Thymus (tissue), 11 donors: ENCODE results near the gene DHX15. TPM values are rescaled to one million over a fixed set of nuclear protein-coding genes. Genes with fewer than 3 reads are reported as not detected.
"Not testable (repeated sequence)": the region's sequence is repeated elsewhere in the genome, so short reads cannot be mapped to it uniquely, and the experiment has no call there.

ENCODE experiments used
- DNase-seq, 9 donors: peaks; one replicate each; pipeline ENCODE4 v3.0.0-alpha.2; 2013; ENCODE audit warnings: low spot score in 9 of 9, low read depth in 6 of 9, missing footprints in 1 of 9
- H3K27ac ChIP-seq, 2 donors: one replicate each; pipeline ENCODE4 v1.5.1; 2013; ENCODE audit warnings: control low read depth in 1 of 2, low read depth in 1 of 2, low read length in 1 of 2, mild to moderate bottlenecking in 1 of 2, moderate library complexity in 1 of 2
- H3K27me3 ChIP-seq, 2 donors: one replicate each; pipeline ENCODE4 v1.5.1; 2013; ENCODE audit warnings: low read length in 1 of 2; ENCODE audit not compliant: control insufficient read depth in 2 of 2, insufficient read depth in 1 of 2
- H3K36me3 ChIP-seq, 2 donors: one replicate each; pipeline ENCODE4 v1.5.1; 2013; ENCODE audit warnings: low read length in 1 of 2, mild to moderate bottlenecking in 1 of 2, moderate library complexity in 1 of 2; ENCODE audit not compliant: control insufficient read depth in 2 of 2, insufficient read depth in 2 of 2
- H3K4me1 ChIP-seq, 2 donors: one replicate each; pipeline ENCODE4 v1.5.1; 2013; ENCODE audit warnings: low read length in 2 of 2; ENCODE audit not compliant: control insufficient read depth in 2 of 2, insufficient read depth in 2 of 2
- H3K4me3 ChIP-seq, 2 donors: one replicate each; pipeline ENCODE4 v1.5.1; 2013; ENCODE audit warnings: low read length in 2 of 2, control low read depth in 1 of 2, mild to moderate bottlenecking in 1 of 2
- H3K9me3 ChIP-seq, 2 donors: one replicate each; pipeline ENCODE4 v1.5.1; 2013; ENCODE audit warnings: low read length in 1 of 2, mild to moderate bottlenecking in 1 of 2; ENCODE audit not compliant: control insufficient read depth in 2 of 2, insufficient read depth in 1 of 2
- WGBS: extraction: QIAGEN DNeasy Blood & Tissue Kit; methylation state at CpG from one replicate; pipeline ENCODE4 v1.1.7; 2013; 5-methylcytosine and 5-hydroxymethylcytosine counted together
- polyA plus RNA-seq: library from polyadenylated mRNA; stranded (reverse); fragments of 200-250 nt; gene quantifications from one replicate; pipeline ENCODE4 v1.2.3, GENCODE V29; 2013
- total RNA-seq: library from RNA; stranded (reverse); fragments of 120-200 nt; gene quantifications from one replicate; pipeline ENCODE4 v1.2.4, GENCODE V29; 2013
- donor health status: healthy.

Gene DHX15
- total and polyA plus RNA-seq, 2 donors: 98.3 to 177 TPM

GRCh38 chr4:24513718-24514117, 70.6 kb downstream of the DHX15 start:
- Histone ChIP-seq H3K27me3 (no peaks in the 10 kb centered on the region), H3K36me3 (peaks cover 3 to 10% of the 10 kb centered on the region in 2 donors), H3K9me3 (no peaks in the 10 kb centered on the region), H3K4me3 (no peak overlapping the region), H3K27ac (no peak overlapping the region), H3K4me1 (no peaks in the 10 kb centered on the region)
- WGBS: 98% methylated on average over 2 of the region's 2 CpGs
- no peak for DNase-seq

DNA sequence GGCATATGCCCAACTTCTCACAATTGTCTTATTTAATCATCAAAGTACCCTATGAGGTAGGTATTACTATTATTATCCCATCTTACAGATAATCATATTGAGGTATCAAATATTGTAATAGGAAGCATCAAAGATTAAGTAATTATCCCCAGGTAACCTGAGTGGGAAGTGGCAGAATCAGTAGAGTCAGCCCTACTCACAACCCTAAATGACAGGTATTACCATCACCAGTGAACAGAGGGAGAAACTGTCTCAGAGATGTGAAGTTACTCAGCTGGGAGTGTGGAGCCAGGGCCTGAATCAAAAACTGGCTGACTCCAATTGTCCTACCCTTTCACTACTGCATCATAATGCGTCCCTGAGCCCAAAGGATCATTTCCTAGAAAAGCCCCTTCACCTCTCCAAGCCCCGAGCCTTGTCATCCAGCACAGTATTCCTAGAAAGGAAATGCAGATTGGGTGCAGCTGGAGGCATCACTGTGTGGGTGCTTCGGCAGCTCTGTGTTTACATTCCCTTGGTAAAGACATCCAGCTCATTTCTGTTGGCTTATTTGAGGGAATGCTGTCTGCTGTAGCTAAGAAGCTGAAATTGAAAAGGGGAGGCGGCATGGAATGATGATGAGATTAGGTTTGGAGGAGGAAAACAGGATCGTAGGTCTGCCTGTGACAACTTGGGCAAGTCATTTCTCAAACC, 72.8 kb downstream of the DHX15 start:
- Histone ChIP-seq H3K36me3 (peaks cover 3 to 6% of the 10 kb centered on the region in 2 donors), H3K27me3 (no peaks in the 10 kb centered on the region), H3K4me1 (no peaks in the 10 kb centered on the region), H3K4me3 (no peak overlapping the region), H3K9me3 (no peaks in the 10 kb centered on the region), H3K27ac (no peak overlapping the region)
- no peak for DNase-seq
- WGBS: 97% methylated on average over 5 of the region's 5 CpGs

DNA sequence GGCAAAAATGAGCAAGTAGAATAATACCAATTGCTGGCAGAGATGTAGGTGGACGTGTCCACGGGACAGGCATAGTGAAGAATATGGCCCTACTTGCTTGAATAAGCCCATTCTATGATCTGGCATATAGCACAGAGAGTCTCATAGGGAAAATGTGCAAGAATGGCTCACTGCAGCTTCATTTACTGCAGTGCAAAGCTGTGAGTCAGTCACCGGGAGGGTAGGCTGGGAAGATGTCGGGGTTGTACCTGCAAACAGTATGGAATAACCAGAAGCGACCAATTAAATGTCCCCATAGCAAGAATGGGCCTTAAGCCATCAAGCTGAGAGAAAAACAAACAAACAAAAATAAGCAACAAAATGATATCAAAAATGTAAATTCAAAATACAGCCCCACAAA, 74.3 kb downstream of the DHX15 start:
- over 99% methylated on average over 5 of the region's 5 CpGs for WGBS
- no peak overlapping the region for H3K4me3 ChIP-seq
- peaks cover 0 to 2% of the 10 kb centered on the region in 2 donors for H3K36me3 ChIP-seq

GRCh38 chr4:24508541-24508940, 75.8 kb downstream of the DHX15 start:
- H3K36me3 ChIP-seq: peaks cover 0 to 2% of the 10 kb centered on the region in 2 donors
- no peak overlapping the region for H3K4me3 ChIP-seq
- H3K27me3 ChIP-seq: no peaks in the 10 kb centered on the region
- no peaks in the 10 kb centered on the region for H3K9me3 ChIP-seq
- DNase-seq: no peak
- H3K4me1 ChIP-seq: no peaks in the 10 kb centered on the region
- WGBS: over 99% methylated on average over 2 of the region's 2 CpGs
- no peak overlapping the region for H3K27ac ChIP-seq

More for the DNA sequence above, 74.3 kb downstream of the DHX15 start:
- no peak for DNase-seq
- no peak overlapping the region for H3K27ac ChIP-seq
- H3K9me3 ChIP-seq: no peaks in the 10 kb centered on the region
- H3K4me1 ChIP-seq: no peaks in the 10 kb centered on the region
- no peaks in the 10 kb centered on the region for H3K27me3 ChIP-seq

DNA sequence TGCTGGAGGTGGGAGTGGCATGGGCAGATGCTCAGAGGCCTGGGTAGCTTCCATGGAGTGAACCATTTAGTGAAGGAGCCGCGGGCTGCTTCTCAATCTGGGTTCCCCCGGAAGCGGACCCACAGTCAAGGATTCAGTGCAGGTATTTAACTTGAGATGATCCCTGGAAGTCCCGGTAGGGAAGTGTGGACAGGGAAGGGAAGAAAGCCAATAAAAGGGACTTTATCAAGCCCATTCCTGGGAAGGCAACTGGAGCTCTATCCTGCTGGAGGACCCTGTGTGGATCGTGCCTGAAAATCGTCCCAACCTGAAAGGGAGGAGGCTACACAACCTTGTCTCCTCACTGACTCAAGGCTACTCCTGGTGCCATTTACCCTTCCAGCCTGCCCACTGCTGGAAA, 76.9 kb downstream of the DHX15 start:
- Histone ChIP-seq H3K27me3 (no peaks in the 10 kb centered on the region), H3K4me3 (no peak overlapping the region), H3K27ac (no peak overlapping the region), H3K9me3 (no peaks in the 10 kb centered on the region), H3K4me1 (no peaks in the 10 kb centered on the region), H3K36me3 (peaks cover 0 to 2% of the 10 kb centered on the region in 2 donors)
- WGBS: 93% methylated on average over 7 of the region's 7 CpGs
- DNase-seq: no peak

- DNase-seq, H3K27ac ChIP-seq, H3K36me3 ChIP-seq, H3K4me1 ChIP-seq, H3K4me3 ChIP-seq, H3K9me3 ChIP-seq, H3K27me3 ChIP-seq: not testable (repeated sequence)
- 95% methylated on average over 10 of the region's 10 CpGs for WGBS
Observed at GRCh38 chr4:24503090-24503489, 81.3 kb downstream of the DHX15 start.

- H3K27me3 ChIP-seq: no peaks in the 10 kb centered on the region
- no peak overlapping the region for H3K27ac ChIP-seq
- no peak overlapping the region for H3K4me3 ChIP-seq
- no peaks in the 10 kb centered on the region for H3K9me3 ChIP-seq
- WGBS: 95% methylated on average over 7 of the region's 7 CpGs
- DNase-seq: no peak
- H3K4me1 ChIP-seq: no peaks in the 10 kb centered on the region
- H3K36me3 ChIP-seq: no peaks in the 10 kb centered on the region
Observed at GRCh38 chr4:24497221-24497620, 87.1 kb downstream of the DHX15 start.

GRCh38 chr4:24496597-24496996, 87.8 kb downstream of the DHX15 start:
- no peaks in the 10 kb centered on the region for H3K36me3 ChIP-seq
- H3K27me3 ChIP-seq: no peaks in the 10 kb centered on the region
- WGBS: 94% methylated on average over 6 of the region's 6 CpGs
- no peak for DNase-seq
- H3K9me3 ChIP-seq: no peaks in the 10 kb centered on the region
- no peaks in the 10 kb centered on the region for H3K4me1 ChIP-seq
- no peak overlapping the region for H3K4me3 ChIP-seq
- no peak overlapping the region for H3K27ac ChIP-seq

DNA sequence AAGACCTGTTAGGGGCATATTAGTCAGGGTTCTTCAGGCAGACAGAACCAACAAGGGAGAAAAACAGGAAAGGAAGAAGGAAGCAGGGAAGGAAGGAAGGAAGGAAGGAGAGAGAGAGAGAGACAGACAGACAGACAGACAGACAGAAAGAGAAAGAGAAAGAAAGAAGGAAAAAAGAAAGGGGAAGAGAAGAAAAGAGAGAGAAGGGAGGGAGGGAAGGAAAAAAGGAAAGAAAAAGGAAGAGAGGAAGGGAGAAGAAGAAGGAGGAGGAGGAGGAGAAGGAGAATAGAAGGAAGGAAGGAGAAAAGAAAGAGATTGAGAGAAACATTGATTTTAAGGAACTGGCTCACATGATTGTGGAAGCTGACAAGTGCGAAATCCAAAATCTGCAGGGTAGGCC, 89.0 kb downstream of the DHX15 start:
- WGBS: 92% methylated on average over 1 of the region's 1 CpG
- Histone ChIP-seq H3K27ac (no peak overlapping the region), H3K36me3 (no peaks in the 10 kb centered on the region), H3K27me3 (no peaks in the 10 kb centered on the region), H3K4me1 (no peaks in the 10 kb centered on the region), H3K4me3 (no peak overlapping the region), H3K9me3 (no peaks in the 10 kb centered on the region)
- no peak for DNase-seq
